Inferior parietal cortex (tissue), 1 donor: ENCODE results near the gene ZBTB38.

Experiments
- DNase-seq: peaks from one replicate; pipeline ENCODE4 v3.0.0-alpha.2; 2016; ENCODE audit errors: extremely low spot score

ZBTB38 gene

GRCh38 chr3:141403576-141403975 lies 35.3 kb downstream of the ZBTB38 start:
- peak; percentile 12 for DNase-seq

- DNase-seq, result no peak
Measured at GRCh38 chr3:141405025-141405424, 36.7 kb downstream of the ZBTB38 start.

- no peak for DNase-seq
Measured at GRCh38 chr3:141405591-141405990, 37.3 kb downstream of the ZBTB38 start.

GRCh38 chr3:141406265-141406664 lies 38.0 kb downstream of the ZBTB38 start:
- no peak for DNase-seq

GRCh38 chr3:141407047-141407446 lies 38.7 kb downstream of the ZBTB38 start:
- no peak for DNase-seq

- no peak for DNase-seq
Measured at GRCh38 chr3:141407825-141408224, 39.5 kb downstream of the ZBTB38 start.

GRCh38 chr3:141408596-141408995 lies 40.3 kb downstream of the ZBTB38 start:
- DNase-seq, result no peak

GRCh38 chr3:141409940-141410241 lies 41.6 kb downstream of the ZBTB38 start:
- DNase-seq, result no peak

- no peak for DNase-seq
Measured at GRCh38 chr3:141410408-141410807, 42.1 kb downstream of the ZBTB38 start.

GRCh38 chr3:141410846-141411245 lies 42.5 kb downstream of the ZBTB38 start:
- DNase-seq, result no peak

GRCh38 chr3:141411251-141411771 lies 43.0 kb downstream of the ZBTB38 start:
- DNase-seq, result no peak

- DNase-seq, result peak; percentile 83
Measured at GRCh38 chr3:141412087-141412935, 44.0 kb downstream of the ZBTB38 start.

- DNase-seq, result peak; percentile 82
Measured at GRCh38 chr3:141412936-141413354, 44.6 kb downstream of the ZBTB38 start.

- no peak for DNase-seq
Measured at GRCh38 chr3:141413391-141413790, 45.1 kb downstream of the ZBTB38 start.

- DNase-seq, result no peak
Measured at GRCh38 chr3:141413801-141414689, 45.7 kb downstream of the ZBTB38 start.

- DNase-seq, result no peak
Measured at GRCh38 chr3:141414800-141415462, 46.6 kb downstream of the ZBTB38 start.

- no peak for DNase-seq
Measured at GRCh38 chr3:141415953-141416352, 47.6 kb downstream of the ZBTB38 start.
